ENCODE results near the gene DDB1. TPM values are rescaled to one million over a fixed set of nuclear protein-coding genes. Genes with fewer than 3 reads are reported as not detected.

Gene DDB1
- total and polyA plus RNA-seq, 2 of the 13 experiments (the other 11 are each of a cell fraction or from before 2014, with no cell fraction given), result 217 to 266 TPM

- TF ChIP-seq MAX (IDR thresholded peaks at IDR 0.05) (peak; percentile 82), DPF2 (CRISPR knock-in tag; IDR thresholded peaks at IDR 0.05; ENCODE audit: borderline replicate concordance, low read depth) (peak; percentile 41; the same call in 1 of the 2 replicates), NR2C2 (CRISPR knock-in tag; IDR thresholded peaks at IDR 0.05; ENCODE audit: borderline replicate concordance) (no peak), FOXP1 (IDR thresholded peaks at IDR 0.05) (peak; percentile 74), FOXP1 (CRISPR knock-in tag; IDR thresholded peaks at IDR 0.05) (peak; percentile 68), IRF1 (CRISPR knock-in tag; IDR thresholded peaks at IDR 0.05; ENCODE audit: low read depth) (no peak), YEATS2 (CRISPR knock-in tag; IDR thresholded peaks at IDR 0.05; ENCODE audit: borderline replicate concordance) (no peak; the same call in 1 of the 2 replicates), POGK (CRISPR knock-in tag; conservative IDR thresholded peaks at IDR 0.05) (no peak), NR2F6 (IDR thresholded peaks at IDR 0.05) (no peak), NR2F6 (CRISPR knock-in tag; IDR thresholded peaks at IDR 0.05) (peak; percentile 60), SALL1 (CRISPR knock-in tag; IDR thresholded peaks at IDR 0.05) (peak; percentile 73), XBP1 (CRISPR knock-in tag; IDR thresholded peaks at IDR 0.05) (no peak), ZNF160 (CRISPR knock-in tag; IDR thresholded peaks at IDR 0.05) (no peak), DZIP1 (CRISPR knock-in tag; IDR thresholded peaks at IDR 0.05) (no peak), SOX6 (IDR thresholded peaks at IDR 0.05) (no peak), SOX6 (CRISPR knock-in tag; IDR thresholded peaks at IDR 0.05) (peak; percentile 77; the same call in 1 of the 2 replicates), DRAP1 (CRISPR knock-in tag; IDR thresholded peaks at IDR 0.05) (peak; percentile 56; the same call in 1 of the 2 replicates), BRD4 (CRISPR knock-in tag; IDR thresholded peaks at IDR 0.05) (no peak), ZNF891 (CRISPR knock-in tag; IDR thresholded peaks at IDR 0.05) (peak; percentile 100), FOXO1 (CRISPR knock-in tag; IDR thresholded peaks at IDR 0.05) (peak; percentile 74; the same call in 1 of the 2 replicates), CEBPG (CRISPR knock-in tag; IDR thresholded peaks at IDR 0.05) (peak; percentile 70), ZNF691 (CRISPR knock-in tag; IDR thresholded peaks at IDR 0.05; ENCODE audit: borderline replicate concordance, low read depth) (no peak), HMG20B (CRISPR knock-in tag; conservative IDR thresholded peaks at IDR 0.05) (no peak), SSRP1 (CRISPR knock-in tag; IDR thresholded peaks at IDR 0.05) (0 out of 2 replicates have a peak, but pooled peaks have one; percentile 33), ZFP1 (CRISPR knock-in tag; IDR thresholded peaks at IDR 0.05) (peak; percentile 97), EED (CRISPR knock-in tag; IDR thresholded peaks at IDR 0.05) (no peak), KAT8 (CRISPR knock-in tag; IDR thresholded peaks at IDR 0.05) (peak; percentile 76), SKI (IDR thresholded peaks at IDR 0.05; ENCODE audit: partially characterized antibody) (peak; percentile 39)
Observed at GRCh38 chr11:61298663-61299244, 34.2 kb downstream of the DDB1 start (continued).
